Activated naive CD4-positive, alpha-beta T cell treated with anti-CD3 and anti-CD28 coated beads, Interleukin-2, amount 50 U/mL, for 24 hours (primary cell): ENCODE data around the gene DOK7.

Experiments
- H3K27ac Mint-ChIP-seq: one replicate; pipeline ENCODE4 v1.8.0; 2021; ENCODE audit warnings: mild to moderate bottlenecking, mixed read lengths
- H3K27me3 Mint-ChIP-seq: one replicate; pipeline ENCODE4 v1.8.0; 2021; ENCODE audit warnings: mixed read lengths
- H3K36me3 Mint-ChIP-seq: one replicate; pipeline ENCODE4 v1.8.0; 2021; ENCODE audit warnings: mixed read lengths
- H3K4me1 Mint-ChIP-seq: one replicate; pipeline ENCODE4 v1.8.0; 2021; ENCODE audit warnings: mixed read lengths
- H3K4me3 Mint-ChIP-seq: one replicate; pipeline ENCODE4 v1.8.0; 2021; ENCODE audit warnings: mild to moderate bottlenecking, mixed read lengths
- H3K9me3 Mint-ChIP-seq: one replicate; pipeline ENCODE4 v1.8.0; 2021; ENCODE audit warnings: mixed read lengths

DOK7 gene

DNA sequence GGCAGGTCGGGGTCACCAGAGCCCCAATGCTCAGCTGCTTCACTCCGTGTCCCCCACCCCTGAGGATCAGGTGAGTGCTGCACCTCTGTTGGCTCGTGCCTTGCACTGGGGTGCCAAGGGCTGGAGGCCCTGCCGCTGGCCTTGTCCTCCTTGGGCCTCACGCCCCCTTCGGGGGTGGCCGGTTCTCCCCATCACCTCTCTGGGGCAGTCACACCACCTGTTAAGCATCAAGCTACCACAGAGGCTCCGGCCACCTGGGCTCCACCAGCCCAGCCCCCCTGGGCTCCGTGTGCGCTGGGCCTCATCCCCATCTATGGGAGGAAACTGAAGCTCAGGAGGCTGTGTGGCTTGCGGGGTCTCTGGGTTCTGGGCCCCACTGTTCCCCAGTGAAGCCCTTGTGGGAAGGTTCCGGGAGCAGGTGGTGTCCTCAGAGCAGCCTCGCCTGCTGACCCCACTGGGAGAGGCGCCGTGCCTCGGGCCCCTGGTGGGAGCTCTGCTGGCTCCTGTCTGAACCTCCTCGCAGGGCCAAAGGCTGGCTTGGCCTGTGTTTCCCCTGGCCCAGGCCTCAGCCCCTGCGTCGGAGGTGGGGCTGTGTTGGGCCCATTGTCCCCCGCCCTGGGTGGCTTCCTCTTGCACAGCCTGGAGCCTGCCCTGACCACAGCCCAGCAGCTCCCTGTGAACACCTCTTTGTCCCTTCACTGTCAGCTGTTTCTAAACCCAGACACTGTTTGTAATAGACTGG, 30.8 kb downstream of the DOK7 start:
- no peaks in the 10 kb centered on the region for H3K9me3 Mint-ChIP-seq

DNA sequence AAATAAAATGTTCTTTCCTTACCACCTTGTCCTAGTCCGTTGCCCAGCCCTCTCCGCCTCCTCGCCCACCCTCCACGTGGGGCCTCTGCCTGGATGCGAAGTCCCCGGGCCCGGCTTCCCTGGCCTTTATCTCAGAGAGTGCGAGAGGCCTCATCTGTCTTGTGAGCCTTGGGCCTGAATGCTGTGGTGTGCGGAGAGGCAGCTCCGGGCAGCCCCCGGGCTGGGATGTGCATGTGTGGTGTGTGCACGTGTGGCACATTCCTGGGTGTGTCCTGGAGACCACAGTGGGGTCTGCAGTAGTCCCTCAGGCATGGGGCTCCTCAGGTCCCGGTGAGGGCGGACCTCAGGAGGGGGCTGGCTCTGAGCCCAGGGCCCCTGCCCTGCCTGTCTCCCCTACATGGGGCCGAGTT, 31.4 kb downstream of the DOK7 start:
- H3K9me3 Mint-ChIP-seq = no peaks in the 10 kb centered on the region
- H3K27ac Mint-ChIP-seq = no peak overlapping the region
- peaks cover 15% of the 10 kb centered on the region for H3K27me3 Mint-ChIP-seq
- H3K4me1 Mint-ChIP-seq = no peaks in the 10 kb centered on the region
- H3K4me3 Mint-ChIP-seq = no peak overlapping the region
- H3K36me3 Mint-ChIP-seq = no peaks in the 10 kb centered on the region

More for the DNA sequence above, 30.8 kb downstream of the DOK7 start:
- Mint-ChIP-seq H3K4me3 (no peak overlapping the region), H3K27me3 (peaks cover 15% of the 10 kb centered on the region), H3K36me3 (no peaks in the 10 kb centered on the region), H3K27ac (no peak overlapping the region), H3K4me1 (no peaks in the 10 kb centered on the region)

DNA sequence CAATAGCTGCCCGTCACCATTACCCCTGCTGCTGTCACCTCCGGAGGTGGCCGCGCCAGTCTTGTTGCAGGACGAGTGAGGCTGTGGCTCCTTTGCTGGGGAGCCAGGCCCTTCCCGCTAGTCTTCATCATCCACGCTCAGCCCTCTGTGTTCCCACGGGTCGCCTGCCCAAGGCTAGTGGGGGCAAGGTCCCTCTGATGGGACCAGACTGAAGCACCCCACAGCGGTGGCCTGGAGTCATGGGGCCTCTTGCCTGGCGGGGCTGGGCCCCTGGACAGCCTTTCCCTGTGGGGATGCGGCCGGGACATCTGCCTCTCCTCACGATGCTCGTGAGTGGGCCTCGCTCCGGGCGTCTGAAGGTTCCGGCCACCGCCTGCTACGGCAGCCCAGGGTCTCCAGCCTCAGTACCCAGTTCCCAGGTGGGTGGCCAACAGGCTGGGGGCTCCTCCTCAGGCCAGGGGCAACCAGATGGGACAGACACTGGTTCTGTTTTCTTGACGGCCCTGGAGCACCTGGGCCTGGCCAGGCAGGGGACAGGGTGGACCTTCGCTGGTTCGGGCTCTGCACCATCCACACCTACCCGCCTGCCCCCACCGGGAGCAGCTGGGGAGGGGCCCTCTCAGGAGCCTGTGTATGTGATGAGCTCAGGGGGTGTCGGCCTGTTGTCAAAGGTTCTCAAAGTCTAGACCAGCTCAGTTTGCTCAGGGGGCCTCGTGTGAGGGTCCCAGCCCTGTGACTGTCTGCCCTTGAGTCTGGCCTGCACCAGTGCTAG, 32.3 kb downstream of the DOK7 start:
- Mint-ChIP-seq H3K27ac (no peak overlapping the region), H3K4me1 (no peaks in the 10 kb centered on the region), H3K27me3 (peaks cover 15% of the 10 kb centered on the region), H3K36me3 (no peaks in the 10 kb centered on the region), H3K4me3 (no peak overlapping the region), H3K9me3 (no peaks in the 10 kb centered on the region)

DNA sequence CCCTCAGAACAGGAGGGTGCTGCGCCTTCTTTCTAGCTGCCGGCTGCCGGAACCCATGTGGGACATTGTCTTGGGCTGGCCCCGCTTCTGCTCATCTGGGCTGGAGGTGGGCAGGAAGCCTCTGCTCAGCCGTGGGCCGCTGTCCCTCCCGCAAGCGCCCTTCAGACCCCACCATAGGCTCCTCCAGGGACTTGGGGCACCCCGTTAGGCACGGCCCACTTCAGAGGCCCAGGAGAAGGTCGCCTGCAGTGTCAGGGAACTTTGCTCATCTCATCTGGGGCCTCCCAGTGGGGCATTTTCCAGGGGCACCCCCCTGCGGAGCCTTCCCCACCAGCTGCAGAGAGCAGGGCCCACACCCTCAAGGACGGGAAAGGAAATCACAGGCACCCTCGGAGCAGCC, 32.9 kb downstream of the DOK7 start:
- no peak overlapping the region for H3K4me3 Mint-ChIP-seq
- no peaks in the 10 kb centered on the region for H3K36me3 Mint-ChIP-seq
- no peak overlapping the region for H3K27ac Mint-ChIP-seq
- H3K4me1 Mint-ChIP-seq = no peaks in the 10 kb centered on the region
- H3K27me3 Mint-ChIP-seq = peaks cover 13% of the 10 kb centered on the region
- no peaks in the 10 kb centered on the region for H3K9me3 Mint-ChIP-seq

DNA sequence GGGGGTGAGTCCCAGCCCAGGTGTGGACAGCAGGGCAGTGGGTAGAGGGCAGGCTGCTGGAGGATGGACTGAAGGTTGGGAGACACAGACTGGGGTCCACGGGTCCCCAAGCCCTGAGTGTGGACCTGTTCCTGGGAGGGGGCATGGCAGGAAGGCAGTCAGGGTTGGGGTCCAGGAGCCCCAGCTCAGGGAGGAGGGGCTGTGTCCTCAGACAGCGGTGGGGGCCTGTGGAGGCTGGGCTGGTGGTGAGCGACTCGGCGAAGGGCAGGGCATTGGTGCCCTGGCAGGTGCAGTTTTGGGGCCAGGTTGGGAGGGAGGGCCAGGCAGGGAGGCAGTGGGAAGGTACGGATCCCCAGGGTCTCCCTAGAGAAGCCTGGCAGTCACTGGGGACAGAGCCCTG, 34.0 kb downstream of the DOK7 start:
- H3K4me1 Mint-ChIP-seq = no peaks in the 10 kb centered on the region
- no peak overlapping the region for H3K4me3 Mint-ChIP-seq
- no peak overlapping the region for H3K27ac Mint-ChIP-seq
- no peaks in the 10 kb centered on the region for H3K9me3 Mint-ChIP-seq
- H3K27me3 Mint-ChIP-seq = peaks cover 4% of the 10 kb centered on the region
- no peaks in the 10 kb centered on the region for H3K36me3 Mint-ChIP-seq

DNA sequence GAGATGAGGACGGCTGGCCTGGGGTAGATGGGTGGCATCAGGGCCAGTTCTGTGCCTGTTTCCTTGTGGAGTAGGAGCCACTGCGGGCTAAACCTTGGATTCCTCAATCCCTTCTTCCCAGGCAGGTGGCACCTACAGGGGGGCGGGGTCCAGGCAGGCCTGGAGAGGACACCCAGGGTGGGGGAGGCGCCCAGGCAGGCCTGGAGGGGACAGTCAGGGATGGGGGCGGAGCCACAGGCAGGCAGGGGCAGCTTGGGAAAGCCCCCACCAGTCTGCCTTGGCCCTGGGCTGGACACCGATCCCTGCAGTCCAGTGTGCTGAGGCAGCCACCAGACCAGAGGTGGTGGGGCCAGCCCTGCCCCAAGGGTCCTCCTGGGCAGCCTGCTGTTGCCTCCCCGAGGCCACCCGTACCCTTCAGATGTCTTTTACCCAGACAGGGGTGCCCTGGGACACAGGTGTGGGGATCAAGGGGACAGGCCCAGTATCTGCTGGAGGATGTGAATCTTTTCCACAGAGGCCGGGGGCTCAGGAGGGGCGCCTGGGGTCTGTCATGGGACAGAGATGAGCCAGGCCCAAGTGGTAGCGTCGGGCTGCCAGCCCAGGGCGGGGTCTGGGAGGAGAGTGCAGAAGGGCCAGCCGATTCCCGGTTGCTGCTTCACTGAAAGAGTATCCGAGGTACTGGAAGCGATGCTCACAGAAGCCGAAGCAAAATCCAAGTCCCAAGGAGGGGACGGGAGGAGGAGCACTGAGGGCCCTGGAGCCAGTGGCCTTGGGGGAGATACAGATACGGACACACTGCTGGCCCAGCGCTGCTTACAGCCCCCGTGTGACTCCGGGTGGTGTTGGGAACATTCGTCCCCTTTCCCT, 34.6 kb downstream of the DOK7 start:
- H3K9me3 Mint-ChIP-seq = no peaks in the 10 kb centered on the region
- H3K36me3 Mint-ChIP-seq = no peaks in the 10 kb centered on the region
- no peaks in the 10 kb centered on the region for H3K4me1 Mint-ChIP-seq
- no peak overlapping the region for H3K4me3 Mint-ChIP-seq
- no peak overlapping the region for H3K27ac Mint-ChIP-seq
- peaks cover 3% of the 10 kb centered on the region for H3K27me3 Mint-ChIP-seq

DNA sequence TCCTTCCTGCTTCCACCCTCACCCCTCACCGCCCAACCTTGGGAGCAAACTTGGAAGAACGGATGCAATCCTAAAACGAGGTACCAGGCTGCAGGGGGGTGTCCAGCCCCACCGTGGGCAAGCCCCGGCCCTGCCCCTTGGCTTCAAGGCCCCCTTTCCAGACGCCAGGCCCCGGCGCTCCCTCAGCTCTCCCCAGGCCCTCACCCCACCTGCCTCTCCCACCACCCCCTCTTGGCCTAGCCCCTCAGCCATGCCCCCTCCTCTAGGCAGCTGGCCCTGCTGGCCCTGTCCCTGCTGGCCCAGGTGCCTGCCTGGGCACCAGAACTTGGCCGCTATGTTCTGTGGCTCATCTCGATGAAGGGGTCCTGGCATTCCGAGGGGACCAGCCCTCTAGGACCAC, 35.3 kb downstream of the DOK7 start:
- Mint-ChIP-seq H3K27me3 (peaks cover 3% of the 10 kb centered on the region), H3K27ac (no peak overlapping the region), H3K9me3 (no peaks in the 10 kb centered on the region), H3K4me3 (no peak overlapping the region), H3K4me1 (peaks cover 3% of the 10 kb centered on the region), H3K36me3 (peaks cover 1% of the 10 kb centered on the region)

DNA sequence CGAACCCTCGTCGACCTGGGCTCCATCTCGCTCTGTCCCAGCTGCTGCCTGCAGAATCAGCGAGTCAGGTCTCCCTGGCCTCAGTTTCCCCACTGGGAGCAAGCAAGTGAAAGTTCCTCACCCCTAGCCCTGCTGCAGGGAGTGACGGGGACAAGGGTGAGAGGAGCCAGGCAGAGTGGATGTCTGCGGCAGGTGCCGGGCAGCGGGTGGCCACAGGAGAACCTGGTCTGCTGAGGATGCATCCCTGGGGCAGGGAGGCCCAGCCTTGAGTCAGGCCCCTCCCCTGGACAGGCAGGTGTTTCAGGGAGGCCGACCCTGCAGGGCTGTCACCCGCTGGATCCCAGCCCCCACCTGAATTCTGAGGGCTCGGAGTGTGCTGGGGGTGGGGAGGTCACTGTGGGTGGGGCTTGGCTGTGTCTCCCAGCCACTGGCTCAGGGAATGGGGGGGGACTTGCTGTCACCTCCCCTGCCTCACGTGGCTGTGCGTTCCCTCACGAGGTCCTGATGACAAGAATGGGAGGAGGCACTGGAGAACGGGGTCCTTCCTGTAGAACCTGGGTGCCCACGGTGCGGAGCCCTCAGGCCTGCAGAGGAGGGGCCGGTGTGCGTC, 35.9 kb downstream of the DOK7 start:
- peaks cover 2% of the 10 kb centered on the region for H3K36me3 Mint-ChIP-seq
- no peak overlapping the region for H3K4me3 Mint-ChIP-seq
- H3K4me1 Mint-ChIP-seq = peaks cover 6% of the 10 kb centered on the region
- no peak overlapping the region for H3K27ac Mint-ChIP-seq
- peaks cover 3% of the 10 kb centered on the region for H3K27me3 Mint-ChIP-seq
- no peaks in the 10 kb centered on the region for H3K9me3 Mint-ChIP-seq

DNA sequence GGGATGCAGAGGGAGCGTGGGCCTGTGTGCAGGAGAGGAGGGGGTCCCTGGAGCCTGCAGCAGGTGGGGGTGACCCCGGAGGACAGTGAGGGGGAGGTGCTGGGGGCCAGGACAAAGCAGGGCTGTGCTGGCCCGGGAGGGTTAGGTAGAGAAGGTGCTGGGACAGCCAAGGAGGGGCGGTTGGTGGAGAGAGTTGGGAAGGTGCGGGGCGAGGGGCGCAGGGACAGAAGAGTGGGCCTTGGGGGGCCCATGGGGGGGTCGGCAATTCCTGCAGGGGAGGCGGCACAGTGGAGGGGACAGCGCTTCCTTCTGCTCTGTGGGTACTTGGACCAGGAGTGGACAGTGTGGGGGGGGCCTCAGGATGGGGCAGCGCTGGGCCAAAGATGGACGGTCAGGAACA, 36.6 kb downstream of the DOK7 start:
- no peak overlapping the region for H3K27ac Mint-ChIP-seq
- peaks cover 1% of the 10 kb centered on the region for H3K27me3 Mint-ChIP-seq
- peaks cover 6% of the 10 kb centered on the region for H3K4me1 Mint-ChIP-seq
- peaks cover 2% of the 10 kb centered on the region for H3K36me3 Mint-ChIP-seq
- no peak overlapping the region for H3K4me3 Mint-ChIP-seq
- no peaks in the 10 kb centered on the region for H3K9me3 Mint-ChIP-seq

DNA sequence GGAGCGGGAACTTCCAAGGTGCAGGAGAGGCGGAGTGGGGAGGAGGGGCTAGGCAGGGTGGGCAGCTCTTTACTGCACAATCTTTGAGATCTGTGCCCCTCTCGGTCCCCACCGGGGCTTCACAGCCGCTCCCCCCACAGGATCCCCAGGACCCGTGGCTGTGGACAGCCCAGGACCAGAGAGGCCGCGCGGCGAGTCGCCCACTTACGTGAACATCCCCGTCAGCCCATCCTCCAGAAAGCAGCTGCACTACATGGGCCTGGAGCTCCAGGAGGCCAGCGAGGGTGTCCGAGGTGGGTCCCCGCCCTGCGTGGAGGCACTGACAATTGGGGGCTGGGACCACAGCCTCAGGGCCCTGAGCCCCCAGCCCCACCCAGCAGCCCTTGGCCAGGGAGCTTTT, 37.0 kb downstream of the DOK7 start:
- Mint-ChIP-seq H3K9me3 (no peaks in the 10 kb centered on the region), H3K4me1 (peaks cover 6% of the 10 kb centered on the region), H3K36me3 (peaks cover 2% of the 10 kb centered on the region), H3K4me3 (no peak overlapping the region), H3K27ac (no peak overlapping the region), H3K27me3 (peaks cover 1% of the 10 kb centered on the region)

DNA sequence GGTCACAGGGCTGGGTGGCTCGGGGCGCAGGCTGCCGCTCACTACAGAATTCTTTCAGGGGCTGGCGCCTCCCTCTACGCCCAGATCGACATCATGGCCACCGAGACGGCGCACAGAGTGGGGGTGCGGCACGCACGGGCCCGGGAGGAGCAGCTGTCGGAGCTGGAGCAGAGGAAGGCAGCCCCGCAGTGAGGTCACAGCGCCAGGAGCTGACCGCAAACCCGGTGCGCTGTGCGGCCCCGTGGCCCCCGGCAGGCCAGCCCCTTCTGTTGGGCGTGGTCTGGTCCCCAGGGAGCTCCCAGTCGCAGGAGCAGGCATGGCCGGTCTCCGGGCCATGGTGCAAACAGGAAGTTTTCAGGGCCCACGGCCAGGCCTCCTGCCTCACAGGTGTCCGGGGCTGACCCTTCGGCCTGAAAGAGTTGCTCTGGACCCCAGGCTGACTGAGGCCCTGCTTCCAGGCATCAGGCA, 37.6 kb downstream of the DOK7 start:
- H3K9me3 Mint-ChIP-seq = no peaks in the 10 kb centered on the region

DNA sequence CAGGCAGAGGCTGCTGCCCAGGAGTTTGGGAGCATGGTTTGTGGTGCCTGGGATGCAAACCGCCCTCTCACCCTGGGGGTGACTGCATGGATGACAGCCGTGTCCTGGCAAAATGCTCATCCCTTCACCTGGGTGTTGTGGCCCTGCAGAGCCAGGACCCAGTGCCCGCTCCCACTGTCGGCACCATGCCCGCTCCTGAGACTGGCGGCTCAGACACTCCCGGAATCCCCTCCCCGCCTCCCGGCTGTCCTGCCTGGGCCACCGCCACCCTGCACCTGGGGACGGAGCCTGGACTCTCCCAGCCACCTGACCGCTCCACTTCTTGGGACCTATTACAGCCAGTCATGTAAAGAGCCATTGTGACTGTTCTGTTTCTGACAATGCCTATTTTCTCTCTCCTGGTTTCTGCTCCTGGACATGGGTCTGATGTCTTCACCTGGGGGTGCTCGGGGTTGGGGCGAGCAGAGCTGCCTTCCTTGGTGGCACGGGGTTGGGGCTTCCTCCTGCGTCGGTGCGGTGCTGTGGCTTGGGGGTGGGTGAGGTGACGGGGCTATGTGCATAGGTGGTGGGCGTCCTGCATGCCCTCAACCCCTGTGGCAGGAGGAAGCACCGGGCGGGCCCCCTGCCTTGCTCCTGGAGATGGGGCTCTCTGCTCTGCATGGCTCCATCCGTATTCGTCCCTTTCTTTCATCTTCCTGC, 38.2 kb downstream of the DOK7 start:
- Mint-ChIP-seq H3K9me3 (no peaks in the 10 kb centered on the region), H3K4me3 (no peak overlapping the region), H3K4me1 (peaks cover 6% of the 10 kb centered on the region), H3K27me3 (no peaks in the 10 kb centered on the region), H3K36me3 (peaks cover 2% of the 10 kb centered on the region), H3K27ac (no peak overlapping the region)

More for the DNA sequence above, 37.6 kb downstream of the DOK7 start:
- Mint-ChIP-seq H3K4me1 (peaks cover 6% of the 10 kb centered on the region), H3K27me3 (no peaks in the 10 kb centered on the region), H3K27ac (no peak overlapping the region), H3K4me3 (no peak overlapping the region), H3K36me3 (peaks cover 2% of the 10 kb centered on the region)

DNA sequence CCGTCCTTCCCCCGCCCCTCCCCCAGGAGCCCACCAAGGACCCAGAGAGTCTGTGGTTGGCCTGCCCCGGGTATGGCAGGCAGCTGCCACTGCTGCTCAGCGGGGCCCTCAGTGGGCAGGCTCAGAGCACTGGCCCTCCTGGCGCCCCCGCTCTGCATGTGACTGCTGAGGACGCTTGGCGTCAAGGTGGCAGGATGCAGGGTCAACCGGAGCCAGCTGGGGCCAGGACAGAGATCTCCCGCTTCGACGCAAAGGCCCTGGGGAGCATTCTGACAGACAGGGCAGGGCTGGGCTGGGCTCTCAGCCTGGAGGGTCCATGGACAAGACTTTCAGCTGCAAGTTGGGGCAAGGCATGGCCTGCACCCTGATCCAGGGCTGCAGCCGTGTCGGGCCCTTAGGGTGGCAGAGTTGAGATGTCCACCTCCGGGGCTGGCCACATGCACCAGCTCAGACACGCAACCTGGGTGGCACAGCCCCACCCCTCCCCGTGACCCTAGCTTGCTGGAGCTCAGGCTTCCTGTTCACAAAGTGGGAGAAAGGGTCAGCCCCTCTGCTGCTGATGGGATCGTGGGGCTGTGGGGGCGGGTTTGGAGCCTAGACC, 38.8 kb downstream of the DOK7 start:
- no peaks in the 10 kb centered on the region for H3K27me3 Mint-ChIP-seq
- H3K4me3 Mint-ChIP-seq = no peak overlapping the region
- H3K4me1 Mint-ChIP-seq = peaks cover 6% of the 10 kb centered on the region
- peaks cover 2% of the 10 kb centered on the region for H3K36me3 Mint-ChIP-seq
- H3K27ac Mint-ChIP-seq = no peak overlapping the region
- H3K9me3 Mint-ChIP-seq = no peaks in the 10 kb centered on the region
